Measurements from ENCODE around the gene KDM5C.

KDM5C gene

DNA sequence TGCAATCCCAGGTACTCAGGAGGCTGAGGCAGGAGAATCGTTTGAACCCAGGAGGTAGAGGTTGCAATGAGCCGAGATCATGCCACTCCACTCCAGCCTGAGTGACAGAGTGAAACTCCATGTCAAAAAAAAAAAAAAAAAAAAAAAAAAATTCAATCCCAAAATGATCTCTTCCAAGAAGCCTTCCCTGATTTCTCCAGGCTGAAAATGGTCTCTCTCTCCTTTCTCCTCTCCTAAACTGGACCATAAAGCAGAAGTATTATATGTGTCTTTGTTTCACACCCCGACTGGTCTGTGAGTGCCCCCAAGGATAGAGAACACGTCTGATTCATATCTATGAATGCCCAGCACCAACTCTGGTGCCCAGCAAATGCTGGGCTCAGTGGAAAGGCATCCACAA is 17.3 kb upstream of the KDM5C start:
- no peaks in the 10 kb centered on the region for H3K27me3 ChIP-seq (ENCODE audit: insufficient read depth, low read length)
- no peak overlapping the region for H3K4me3 ChIP-seq (ENCODE audit: low read length)
- no peaks in the 10 kb centered on the region for H3K9me3 ChIP-seq (ENCODE audit: low read length)
- no peak overlapping the region for H2AFZ ChIP-seq (ENCODE audit: low read depth, low read length)
- no peaks in the 10 kb centered on the region for H3K36me3 ChIP-seq (ENCODE audit: insufficient read depth, low read length)
- H3K4me1 ChIP-seq (ENCODE audit: insufficient read depth, low read length), result no peaks in the 10 kb centered on the region

- no peaks in the 10 kb centered on the region for H3K36me3 ChIP-seq (ENCODE audit: insufficient read depth, low read length)
- H3K4me3 ChIP-seq (ENCODE audit: low read length), result no peak overlapping the region
- no peaks in the 10 kb centered on the region for H3K9me3 ChIP-seq (ENCODE audit: low read length)
- H3K27me3 ChIP-seq (ENCODE audit: insufficient read depth, low read length), result no peaks in the 10 kb centered on the region
- no peak overlapping the region for H2AFZ ChIP-seq (ENCODE audit: low read depth, low read length)
- H3K4me1 ChIP-seq (ENCODE audit: insufficient read depth, low read length), result no peaks in the 10 kb centered on the region
Measured at GRCh38 chrX:53241558-53241957, 16.6 kb upstream of the KDM5C start.

GRCh38 chrX:53239474-53239873 is 14.5 kb upstream of the KDM5C start:
- no peak overlapping the region for H2AFZ ChIP-seq (ENCODE audit: low read depth, low read length)
- no peaks in the 10 kb centered on the region for H3K36me3 ChIP-seq (ENCODE audit: insufficient read depth, low read length)
- H3K9me3 ChIP-seq (ENCODE audit: low read length), result no peaks in the 10 kb centered on the region
- no peaks in the 10 kb centered on the region for H3K4me1 ChIP-seq (ENCODE audit: insufficient read depth, low read length)
- no peaks in the 10 kb centered on the region for H3K27me3 ChIP-seq (ENCODE audit: insufficient read depth, low read length)
- no peak overlapping the region for H3K4me3 ChIP-seq (ENCODE audit: low read length)

DNA sequence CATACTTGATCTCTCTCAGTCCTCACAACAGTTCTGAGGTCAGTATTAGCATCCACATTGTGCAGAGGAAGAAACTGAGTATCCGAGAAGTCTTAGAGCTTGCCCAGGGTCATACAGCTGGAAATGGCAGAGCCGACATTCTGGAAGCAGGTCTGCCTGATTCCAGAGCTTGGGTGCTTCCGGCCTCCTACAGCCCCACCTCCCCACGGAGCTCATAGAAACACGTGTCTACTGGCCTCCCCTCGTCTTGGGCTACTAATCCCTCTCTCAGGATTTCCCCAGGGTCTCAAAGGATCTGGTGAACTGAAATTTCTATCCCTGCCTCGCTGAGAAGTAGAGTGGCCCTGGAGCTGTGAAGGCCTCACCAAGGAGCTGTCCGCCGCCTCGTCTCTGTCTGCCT is 12.0 kb upstream of the KDM5C start:
- Histone ChIP-seq H3K36me3 (ENCODE audit: insufficient read depth, low read length) (no peaks in the 10 kb centered on the region), H2AFZ (ENCODE audit: low read depth, low read length) (no peak overlapping the region), H3K4me3 (ENCODE audit: low read length) (no peak overlapping the region), H3K27me3 (ENCODE audit: insufficient read depth, low read length) (no peaks in the 10 kb centered on the region), H3K9me3 (ENCODE audit: low read length) (no peaks in the 10 kb centered on the region), H3K4me1 (ENCODE audit: insufficient read depth, low read length) (no peaks in the 10 kb centered on the region)

- no peaks in the 10 kb centered on the region for H3K36me3 ChIP-seq (ENCODE audit: insufficient read depth, low read length)
- H3K9me3 ChIP-seq (ENCODE audit: low read length), result no peaks in the 10 kb centered on the region
- no peaks in the 10 kb centered on the region for H3K27me3 ChIP-seq (ENCODE audit: insufficient read depth, low read length)
- no peak overlapping the region for H2AFZ ChIP-seq (ENCODE audit: low read depth, low read length)
- no peaks in the 10 kb centered on the region for H3K4me1 ChIP-seq (ENCODE audit: insufficient read depth, low read length)
- no peak overlapping the region for H3K4me3 ChIP-seq (ENCODE audit: low read length)
Measured at GRCh38 chrX:53236025-53236679, 11.1 kb upstream of the KDM5C start.

GRCh38 chrX:53235566-53235965 is 10.6 kb upstream of the KDM5C start:
- Histone ChIP-seq H3K4me3 (ENCODE audit: low read length) (no peak overlapping the region), H2AFZ (ENCODE audit: low read depth, low read length) (no peak overlapping the region), H3K36me3 (ENCODE audit: insufficient read depth, low read length) (no peaks in the 10 kb centered on the region), H3K4me1 (ENCODE audit: insufficient read depth, low read length) (no peaks in the 10 kb centered on the region), H3K9me3 (ENCODE audit: low read length) (no peaks in the 10 kb centered on the region), H3K27me3 (ENCODE audit: insufficient read depth, low read length) (no peaks in the 10 kb centered on the region)

DNA sequence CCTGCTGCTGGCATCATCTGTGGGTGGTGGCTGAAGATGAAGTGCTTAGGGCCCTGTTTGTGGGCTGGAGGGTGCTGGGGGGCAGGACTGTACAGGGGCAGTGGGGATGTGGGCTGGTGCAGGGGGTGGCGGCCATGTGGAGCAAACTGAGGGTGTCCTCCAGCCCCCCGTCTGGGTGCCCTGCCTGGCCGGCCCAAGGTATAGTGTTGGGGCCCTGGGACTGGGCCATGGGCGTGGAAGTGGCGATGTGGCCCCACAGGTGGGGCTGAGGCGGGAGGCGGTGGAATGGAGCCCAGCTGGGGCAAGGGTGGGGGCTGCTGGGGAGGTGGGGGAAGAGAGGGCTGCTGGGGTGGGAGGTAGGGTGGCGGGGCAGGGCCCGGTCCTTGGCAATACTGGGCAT is 9.5 kb upstream of the KDM5C start:
- no peaks in the 10 kb centered on the region for H3K36me3 ChIP-seq (ENCODE audit: insufficient read depth, low read length)
- H2AFZ ChIP-seq (ENCODE audit: low read depth, low read length), result no peak overlapping the region
- no peaks in the 10 kb centered on the region for H3K27me3 ChIP-seq (ENCODE audit: insufficient read depth, low read length)
- H3K9me3 ChIP-seq (ENCODE audit: low read length), result no peaks in the 10 kb centered on the region
- H3K4me3 ChIP-seq (ENCODE audit: low read length), result no peak overlapping the region
- H3K4me1 ChIP-seq (ENCODE audit: insufficient read depth, low read length), result no peaks in the 10 kb centered on the region

GRCh38 chrX:53233536-53233935 is 8.5 kb upstream of the KDM5C start:
- no peaks in the 10 kb centered on the region for H3K27me3 ChIP-seq (ENCODE audit: insufficient read depth, low read length)
- H2AFZ ChIP-seq (ENCODE audit: low read depth, low read length), result no peak overlapping the region
- H3K4me1 ChIP-seq (ENCODE audit: insufficient read depth, low read length), result no peaks in the 10 kb centered on the region
- no peaks in the 10 kb centered on the region for H3K36me3 ChIP-seq (ENCODE audit: insufficient read depth, low read length)
- no peaks in the 10 kb centered on the region for H3K9me3 ChIP-seq (ENCODE audit: low read length)
- no peak overlapping the region for H3K4me3 ChIP-seq (ENCODE audit: low read length)

DNA sequence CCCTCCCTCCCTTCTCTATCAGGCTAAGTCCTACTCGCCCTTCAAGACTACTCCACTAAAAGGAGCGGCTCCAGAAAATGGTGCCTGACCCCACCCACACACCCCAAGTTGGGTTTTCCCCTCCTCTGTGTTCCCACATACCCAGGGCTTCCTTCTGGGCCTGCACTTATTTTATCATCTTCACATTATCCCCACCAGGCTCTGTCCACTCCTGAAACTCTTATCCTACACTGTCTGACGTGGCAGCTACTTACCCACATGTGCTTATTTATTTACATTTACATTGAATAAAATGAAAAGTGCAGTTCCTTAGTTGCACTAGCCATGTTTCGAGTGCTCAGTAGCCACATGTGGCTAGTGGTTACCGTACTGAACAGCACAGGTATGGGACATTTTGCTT is 5.1 kb upstream of the KDM5C start:
- no peak overlapping the region for H2AFZ ChIP-seq (ENCODE audit: low read depth, low read length)
- no peak overlapping the region for H3K4me3 ChIP-seq (ENCODE audit: low read length)
- no peaks in the 10 kb centered on the region for H3K4me1 ChIP-seq (ENCODE audit: insufficient read depth, low read length)
- H3K9me3 ChIP-seq (ENCODE audit: low read length), result no peaks in the 10 kb centered on the region
- H3K27me3 ChIP-seq (ENCODE audit: insufficient read depth, low read length), result no peaks in the 10 kb centered on the region
- no peaks in the 10 kb centered on the region for H3K36me3 ChIP-seq (ENCODE audit: insufficient read depth, low read length)

DNA sequence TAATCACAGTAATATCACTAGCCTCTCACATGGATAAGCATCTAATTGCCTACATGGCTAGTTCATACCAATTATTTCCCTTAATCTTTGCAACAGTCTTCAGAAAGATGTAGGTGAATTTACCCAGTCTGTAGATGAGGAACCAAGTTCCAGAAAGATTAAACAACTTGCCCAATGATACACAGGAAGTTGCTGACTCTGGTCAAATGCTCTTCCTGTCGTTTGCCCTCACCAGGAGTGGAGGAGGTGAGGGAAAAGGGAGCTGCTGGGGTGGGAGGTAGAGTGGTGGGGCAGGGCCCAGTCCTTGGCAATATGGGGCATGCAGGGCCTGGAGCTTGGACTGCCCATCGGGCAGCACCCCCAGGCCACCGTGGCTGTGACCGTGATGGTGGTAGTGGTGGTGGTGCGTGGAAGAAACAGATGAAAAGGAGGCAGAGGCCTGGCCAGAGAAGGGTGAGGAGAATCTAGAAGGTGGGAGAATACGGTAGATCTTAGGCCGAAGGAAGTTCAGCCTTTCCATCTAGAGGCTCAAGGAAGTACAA is 2.3 kb upstream of the KDM5C start:
- H3K27me3 ChIP-seq (ENCODE audit: insufficient read depth, low read length), result no peaks in the 10 kb centered on the region
- H2AFZ ChIP-seq (ENCODE audit: low read depth, low read length), result no peak overlapping the region
- H3K4me3 ChIP-seq (ENCODE audit: low read length), result no peak overlapping the region
- no peaks in the 10 kb centered on the region for H3K36me3 ChIP-seq (ENCODE audit: insufficient read depth, low read length)
- no peaks in the 10 kb centered on the region for H3K9me3 ChIP-seq (ENCODE audit: low read length)
- H3K4me1 ChIP-seq (ENCODE audit: insufficient read depth, low read length), result peaks cover 9% of the 10 kb centered on the region

DNA sequence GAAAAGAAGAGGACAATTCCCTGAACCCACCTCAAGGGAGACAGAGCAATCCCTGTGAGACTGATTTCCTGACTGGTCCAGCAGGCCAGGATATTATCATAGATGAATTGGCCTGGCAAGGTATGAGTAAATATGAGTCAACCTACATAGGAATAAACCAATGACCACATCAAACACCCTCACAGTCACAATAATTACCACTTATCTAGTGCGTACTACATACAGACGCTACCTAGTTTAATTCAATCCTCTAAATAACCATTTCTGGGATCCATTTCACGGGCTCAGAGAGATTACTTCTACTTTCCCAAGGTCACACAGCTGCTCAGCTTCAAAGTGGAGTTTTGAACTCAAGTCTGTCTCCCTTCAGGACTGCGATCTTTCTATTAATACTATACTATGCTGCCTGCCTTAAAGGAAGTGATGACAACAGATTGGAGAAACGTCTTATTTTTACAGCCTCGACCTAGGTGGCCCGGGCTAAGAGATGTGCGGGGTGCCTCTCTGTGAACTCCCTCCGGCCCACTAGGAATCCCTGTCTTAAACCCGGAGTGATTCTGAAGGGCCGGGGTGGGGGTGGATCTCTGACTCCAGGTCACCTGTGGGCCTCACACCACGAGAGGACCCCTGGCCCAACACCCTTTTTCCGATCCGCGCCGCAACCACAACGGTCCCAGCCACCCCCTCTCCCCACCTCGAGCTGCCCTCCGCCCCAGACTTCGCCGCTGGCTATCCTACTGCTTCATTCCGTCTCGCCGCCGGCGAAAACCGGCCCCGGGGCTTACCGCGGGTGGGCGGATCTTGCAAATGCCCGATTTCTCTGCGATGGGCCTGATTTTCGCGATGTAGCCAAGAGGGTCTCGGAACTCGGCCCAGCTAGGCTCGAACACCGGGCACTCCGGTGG is 800 bp downstream of the KDM5C start:
- no peaks in the 10 kb centered on the region for H3K9me3 ChIP-seq (ENCODE audit: low read length)
- H3K4me3 ChIP-seq (ENCODE audit: low read length), result peak overlapping the region; percentile 84
- H3K27me3 ChIP-seq (ENCODE audit: insufficient read depth, low read length), result no peaks in the 10 kb centered on the region
- H3K36me3 ChIP-seq (ENCODE audit: insufficient read depth, low read length), result peaks cover 5% of the 10 kb centered on the region
- H2AFZ ChIP-seq (ENCODE audit: low read depth, low read length), result no peak overlapping the region
- H3K4me1 ChIP-seq (ENCODE audit: insufficient read depth, low read length), result peaks cover 9% of the 10 kb centered on the region

DNA sequence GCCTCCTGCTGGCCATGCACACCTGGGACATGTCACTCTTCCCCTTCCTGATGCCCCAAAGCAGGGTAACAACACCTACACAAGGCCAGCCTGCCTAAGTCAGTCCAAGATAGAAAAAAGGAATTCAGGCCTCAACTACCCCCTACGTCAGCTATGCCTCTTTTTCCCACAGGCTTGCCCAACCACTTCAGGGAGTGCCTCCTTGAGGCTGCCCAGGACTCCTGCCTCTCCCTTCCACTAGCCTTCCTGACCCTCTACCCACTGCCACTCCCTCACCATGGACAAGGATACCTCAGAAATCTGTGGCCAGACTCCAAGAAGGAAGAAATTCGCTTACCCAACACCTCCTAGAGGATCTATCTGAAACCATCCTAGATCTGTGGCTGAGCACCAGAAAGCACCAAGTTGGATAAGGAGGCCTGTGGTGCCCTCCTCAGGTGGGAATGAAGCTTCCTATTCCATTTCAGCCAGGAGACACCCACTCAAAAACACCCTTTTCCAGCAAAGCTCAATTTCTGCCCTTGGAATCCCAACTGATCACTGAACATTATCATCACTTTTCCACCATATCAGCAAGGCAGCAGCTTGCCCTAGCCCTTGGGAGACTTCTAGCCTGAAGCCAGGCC is 1.8 kb downstream of the KDM5C start:
- H2AFZ ChIP-seq (ENCODE audit: low read depth, low read length), result no peak overlapping the region
- H3K9me3 ChIP-seq (ENCODE audit: low read length), result no peaks in the 10 kb centered on the region
- H3K4me1 ChIP-seq (ENCODE audit: insufficient read depth, low read length), result peaks cover 9% of the 10 kb centered on the region
- H3K36me3 ChIP-seq (ENCODE audit: insufficient read depth, low read length), result peaks cover 11% of the 10 kb centered on the region
- H3K27me3 ChIP-seq (ENCODE audit: insufficient read depth, low read length), result no peaks in the 10 kb centered on the region
- H3K4me3 ChIP-seq (ENCODE audit: low read length), result peak overlapping the region; percentile 84

DNA sequence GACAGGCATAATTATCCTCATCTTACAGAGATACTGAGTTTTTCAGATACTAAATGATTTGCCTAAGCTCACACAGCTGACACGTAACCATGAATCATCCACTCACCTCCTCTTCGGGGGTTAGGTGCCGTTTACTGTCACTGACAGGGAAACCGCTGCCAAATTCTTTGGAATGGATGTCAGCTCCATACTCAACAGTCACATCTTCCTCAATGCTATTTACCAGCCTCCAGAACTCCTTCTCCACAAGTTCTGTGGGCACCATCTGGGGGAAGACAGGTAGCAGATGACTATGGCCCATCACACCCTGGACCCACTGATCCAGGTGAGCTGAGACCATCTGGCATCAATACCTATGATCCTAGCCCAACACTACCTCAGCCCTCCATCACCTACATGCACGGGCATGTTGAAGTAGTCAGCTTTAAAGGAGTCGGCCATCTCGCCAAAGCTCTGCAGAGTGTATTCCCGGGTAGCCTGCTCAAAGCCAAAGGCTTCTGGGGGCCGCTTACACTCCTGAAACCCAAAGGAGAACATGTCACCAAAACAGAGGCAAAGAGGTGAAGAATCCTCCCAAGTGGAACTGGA is 13.5 kb downstream of the KDM5C start:
- Histone ChIP-seq H3K4me3 (ENCODE audit: low read length) (no peak overlapping the region), H3K9me3 (ENCODE audit: low read length) (peaks cover 2% of the 10 kb centered on the region), H3K27me3 (ENCODE audit: insufficient read depth, low read length) (no peaks in the 10 kb centered on the region), H3K36me3 (ENCODE audit: insufficient read depth, low read length) (peaks cover 64% of the 10 kb centered on the region), H3K4me1 (ENCODE audit: insufficient read depth, low read length) (no peaks in the 10 kb centered on the region), H2AFZ (ENCODE audit: low read depth, low read length) (no peak overlapping the region)
